ES-I3 (cell line): ENCODE measurements around the gene CRYBG3.
A peak's percentile ranks its signal among the peaks of the same experiment; 100 is the strongest.
"Not testable (repeated sequence)": the region's sequence is repeated elsewhere in the genome, so short reads cannot be mapped to it uniquely, and the experiment has no call there.

Experiments
- H3K36me3 ChIP-seq: 2 replicates; pipeline ENCODE4 v1.6.1; 2013; ENCODE audit warnings: mild to moderate bottlenecking, low read length, control low read depth, moderate library complexity; ENCODE audit not compliant: insufficient read depth
- H3K4me1 ChIP-seq: 2 replicates; pipeline ENCODE4 v1.6.1; 2013; ENCODE audit warnings: mild to moderate bottlenecking, control low read depth, low read length; ENCODE audit not compliant: insufficient read depth
- H3K9ac ChIP-seq: 2 replicates; pipeline ENCODE4 v1.6.1; 2013; ENCODE audit warnings: low read depth, mild to moderate bottlenecking, low read length, moderate library complexity
- H3K9me3 ChIP-seq: 2 replicates; pipeline ENCODE4 v1.6.1; 2013; ENCODE audit warnings: mild to moderate bottlenecking, low read length, moderate library complexity; ENCODE audit not compliant: control insufficient read depth, insufficient read depth

Gene CRYBG3

DNA sequence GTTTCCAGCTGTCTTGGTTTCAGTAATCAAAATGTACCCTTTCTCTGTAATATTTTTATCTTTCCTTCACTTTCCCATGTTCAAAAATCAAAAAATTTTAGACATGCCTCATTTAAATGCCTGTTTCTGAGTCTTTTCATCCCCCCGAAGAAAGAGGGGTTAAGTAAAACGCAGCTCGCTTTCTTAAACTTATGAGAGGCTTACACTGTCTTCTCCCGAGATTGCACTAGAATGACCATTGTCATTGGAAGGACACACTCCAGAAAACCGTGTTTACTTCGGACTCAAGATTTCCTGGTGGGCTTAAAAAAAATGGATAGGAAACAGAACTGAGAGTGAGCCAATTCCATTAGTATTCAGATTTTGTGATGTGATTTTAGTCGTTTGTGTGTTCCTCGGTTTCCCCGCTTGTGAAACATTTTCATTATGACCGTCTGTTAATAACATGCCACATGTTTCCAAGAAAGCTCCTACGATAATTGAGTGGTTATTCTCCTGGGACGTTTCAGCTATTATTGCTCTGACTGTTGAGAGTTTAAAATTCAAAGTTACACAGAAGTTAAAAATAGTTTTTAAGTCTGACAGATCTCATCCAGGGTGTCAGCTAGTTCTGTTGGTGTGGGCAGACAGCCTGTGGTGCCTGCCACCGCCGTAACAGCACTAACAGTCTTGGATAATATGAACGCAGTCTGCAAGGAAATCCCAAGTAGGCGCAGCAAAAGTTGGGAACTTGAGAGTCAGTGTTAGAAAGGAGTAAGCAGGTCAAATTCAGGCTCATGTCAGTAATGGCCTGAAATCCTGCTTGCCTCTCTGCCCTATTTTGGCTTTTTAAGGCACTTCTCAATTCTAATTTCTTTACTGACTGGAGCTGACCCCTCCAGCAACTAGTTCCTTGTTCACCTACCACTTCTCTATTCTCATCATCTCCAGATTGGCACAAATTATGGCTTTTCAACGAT, 1.5 kb downstream of the CRYBG3 start:
- Histone ChIP-seq H3K9ac (peak overlapping the region; percentile 93; the same call in 1 of the 2 replicates), H3K9me3 (no peaks in the 10 kb centered on the region), H3K36me3 (no peaks in the 10 kb centered on the region), H3K4me1 (0 out of 2 replicates have a peak, but pooled peaks cover 4% of the 10 kb centered on the region)

GRCh38 chr3:97825101-97825500, 3.3 kb downstream of the CRYBG3 start:
- H3K4me1 ChIP-seq, result 0 out of 2 replicates have a peak, but pooled peaks cover 4% of the 10 kb centered on the region
- H3K36me3 ChIP-seq, result no peaks in the 10 kb centered on the region
- H3K9ac ChIP-seq, result no peak overlapping the region
- H3K9me3 ChIP-seq, result no peaks in the 10 kb centered on the region

DNA sequence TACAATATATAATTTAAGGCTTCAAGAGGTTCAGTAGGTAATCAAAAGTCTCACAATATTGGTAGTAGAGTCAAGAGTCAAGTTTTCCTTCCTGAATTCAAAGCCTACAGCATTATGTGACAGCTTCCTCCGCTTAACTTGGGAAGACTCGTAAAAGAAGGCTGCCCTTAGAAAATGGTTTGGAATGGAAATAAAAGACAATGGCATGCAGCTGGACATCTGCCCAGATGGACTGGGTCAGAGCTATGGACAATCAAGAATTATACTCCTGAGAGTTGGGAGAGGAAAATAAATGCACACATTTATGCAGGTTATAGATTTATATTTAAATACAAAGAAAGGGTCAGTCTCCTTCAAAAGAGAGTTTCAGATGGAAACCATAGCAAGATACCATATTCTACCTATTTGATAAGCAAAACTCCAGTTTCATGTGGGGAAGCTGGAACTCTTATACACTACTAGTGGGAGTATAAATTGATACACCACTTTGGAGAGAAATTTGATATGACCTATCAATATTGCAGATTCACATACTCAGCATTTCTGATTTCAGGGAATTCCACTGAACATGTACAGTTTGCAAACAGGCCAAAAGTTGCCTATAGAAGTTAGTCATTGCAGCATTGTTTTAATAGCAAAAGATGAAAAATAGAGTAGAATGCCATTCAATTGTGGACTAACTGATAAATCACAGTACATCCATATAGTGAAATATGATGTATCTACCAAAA, 6.1 kb downstream of the CRYBG3 start:
- H3K4me1 ChIP-seq, result 0 out of 2 replicates have a peak, but pooled peaks cover 4% of the 10 kb centered on the region
- H3K9ac ChIP-seq, result no peak overlapping the region
- H3K36me3 ChIP-seq, result no peaks in the 10 kb centered on the region
- H3K9me3 ChIP-seq, result no peaks in the 10 kb centered on the region

DNA sequence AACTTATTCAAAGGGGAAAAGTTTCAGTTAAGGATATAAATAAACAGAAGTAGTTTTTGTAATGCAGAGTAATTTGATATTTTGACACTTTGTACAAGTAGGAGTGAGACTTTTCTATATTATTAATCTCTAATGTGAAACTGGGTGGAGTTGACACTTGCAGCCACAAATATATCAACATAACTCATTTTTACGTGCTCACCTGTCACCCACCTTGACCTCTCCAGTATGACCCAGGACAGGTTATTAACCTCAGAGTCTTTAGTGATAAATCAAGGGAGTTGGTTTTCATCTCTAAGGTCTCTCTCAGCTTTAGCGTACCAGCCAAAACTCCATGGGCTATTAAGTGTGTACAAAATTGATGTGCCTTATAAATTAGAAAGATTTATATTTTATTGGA, 7.4 kb downstream of the CRYBG3 start:
- no peak overlapping the region for H3K9ac ChIP-seq
- no peaks in the 10 kb centered on the region for H3K9me3 ChIP-seq

DNA sequence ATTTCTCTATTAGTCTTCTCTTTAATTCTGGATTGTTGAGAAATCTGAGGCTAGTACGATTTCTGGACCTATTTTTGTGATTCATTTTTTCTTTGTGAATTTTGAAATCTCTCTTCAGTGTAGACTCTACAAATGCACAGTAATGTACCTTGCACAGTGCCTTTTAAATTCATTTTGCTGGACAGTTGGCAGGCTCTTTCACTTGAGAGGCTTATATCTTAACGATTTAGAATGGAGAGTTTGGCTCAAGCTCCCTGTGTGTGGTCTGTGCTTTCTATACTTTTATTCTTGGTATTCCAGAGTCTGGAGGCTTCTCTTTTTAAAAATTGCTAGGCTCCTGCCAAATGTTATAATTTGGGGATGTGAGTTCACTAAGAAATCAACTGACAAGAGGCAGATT, 8.8 kb downstream of the CRYBG3 start:
- H3K9me3 ChIP-seq, result no peaks in the 10 kb centered on the region
- no peak overlapping the region for H3K9ac ChIP-seq
- H3K4me1 ChIP-seq, result no peaks in the 10 kb centered on the region
- no peaks in the 10 kb centered on the region for H3K36me3 ChIP-seq

More for the DNA sequence above, 7.4 kb downstream of the CRYBG3 start:
- no peaks in the 10 kb centered on the region for H3K36me3 ChIP-seq
- H3K4me1 ChIP-seq, result no peaks in the 10 kb centered on the region

DNA sequence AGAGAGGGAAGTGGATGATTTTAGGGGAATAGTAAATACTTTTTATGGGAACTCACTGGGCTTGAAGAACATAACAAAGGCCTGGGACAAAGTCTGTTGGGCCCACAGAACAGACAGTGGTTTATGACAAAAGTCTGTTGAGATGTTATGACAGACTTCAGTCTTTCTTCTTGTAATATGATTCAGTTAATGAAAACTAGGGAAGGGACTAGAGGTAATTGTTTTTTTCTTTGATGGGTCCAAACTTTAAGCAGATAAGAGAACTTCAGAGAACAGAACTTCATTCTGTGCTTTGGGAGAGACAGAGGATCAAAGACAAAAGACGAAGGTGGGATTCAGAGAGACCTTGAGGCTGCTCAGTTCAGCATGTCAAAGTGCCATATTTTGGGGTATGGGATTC, 9.3 kb downstream of the CRYBG3 start:
- no peaks in the 10 kb centered on the region for H3K4me1 ChIP-seq
- H3K36me3 ChIP-seq, result no peaks in the 10 kb centered on the region
- no peaks in the 10 kb centered on the region for H3K9me3 ChIP-seq
- no peak overlapping the region for H3K9ac ChIP-seq

GRCh38 chr3:97833184-97833583, 11.4 kb downstream of the CRYBG3 start:
- H3K9ac ChIP-seq, H3K4me1 ChIP-seq, H3K36me3 ChIP-seq: not testable (repeated sequence)

GRCh38 chr3:97835761-97836160, 13.9 kb downstream of the CRYBG3 start:
- H3K9me3 ChIP-seq, result no peaks in the 10 kb centered on the region
- H3K36me3 ChIP-seq, result 0 out of 2 replicates have a peak, but pooled peaks cover 3% of the 10 kb centered on the region
- H3K9ac ChIP-seq, result no peak overlapping the region
- no peaks in the 10 kb centered on the region for H3K4me1 ChIP-seq

More at GRCh38 chr3:97833184-97833583, 11.4 kb downstream of the CRYBG3 start:
- H3K9me3 ChIP-seq, result not testable (repeated sequence)

DNA sequence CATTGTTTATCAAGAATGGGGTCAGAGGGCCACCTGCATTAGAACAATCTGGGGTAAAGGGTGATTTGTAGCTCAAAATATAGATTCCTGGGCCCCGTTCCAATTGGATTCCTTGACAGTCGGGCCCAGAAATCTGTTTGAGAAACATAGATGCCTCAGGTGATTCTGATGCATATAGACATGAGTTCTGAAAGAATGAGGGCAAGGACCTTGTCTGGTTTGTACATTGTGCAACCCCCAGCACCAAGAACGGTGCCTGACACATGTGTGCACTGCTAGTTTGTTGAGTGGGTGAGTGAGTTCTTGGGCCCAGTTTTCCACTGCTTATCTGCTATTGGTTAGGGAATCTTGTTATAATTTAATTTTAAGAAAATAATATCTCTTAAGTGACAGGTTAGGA, 16.6 kb downstream of the CRYBG3 start:
- Histone ChIP-seq H3K9ac (no peak overlapping the region), H3K4me1 (no peaks in the 10 kb centered on the region), H3K36me3 (0 out of 2 replicates have a peak, but pooled peaks cover 3% of the 10 kb centered on the region), H3K9me3 (no peaks in the 10 kb centered on the region)

GRCh38 chr3:97839944-97840343, 18.1 kb downstream of the CRYBG3 start:
- H3K4me1 ChIP-seq, result no peaks in the 10 kb centered on the region
- no peaks in the 10 kb centered on the region for H3K9me3 ChIP-seq
- H3K36me3 ChIP-seq, result 0 out of 2 replicates have a peak, but pooled peaks cover 3% of the 10 kb centered on the region
- no peak overlapping the region for H3K9ac ChIP-seq

DNA sequence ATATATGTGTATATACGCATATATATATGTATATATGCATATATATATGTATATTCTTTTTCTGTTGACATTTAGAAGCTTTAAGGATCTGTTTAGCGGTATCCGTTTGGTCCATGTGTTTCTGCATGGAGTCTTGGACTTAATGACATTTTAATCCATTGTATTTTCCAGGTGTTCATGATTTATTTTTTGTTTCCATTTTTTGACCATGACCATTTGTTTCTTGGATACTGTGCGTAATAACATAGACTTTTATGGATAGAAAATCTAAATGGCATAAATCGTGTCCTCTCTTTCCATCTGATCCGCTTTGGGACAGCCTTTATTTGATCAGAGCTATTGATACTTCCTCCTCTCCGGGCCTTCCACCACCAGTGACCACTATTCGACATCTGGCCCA, 19.5 kb downstream of the CRYBG3 start:
- no peaks in the 10 kb centered on the region for H3K9me3 ChIP-seq
- H3K9ac ChIP-seq, result no peak overlapping the region
- H3K4me1 ChIP-seq, result no peaks in the 10 kb centered on the region
- 0 out of 2 replicates have a peak, but pooled peaks cover 3% of the 10 kb centered on the region for H3K36me3 ChIP-seq

GRCh38 chr3:97841956-97842355, 20.1 kb downstream of the CRYBG3 start:
- no peak overlapping the region for H3K9ac ChIP-seq
- 0 out of 2 replicates have a peak, but pooled peaks cover 3% of the 10 kb centered on the region for H3K36me3 ChIP-seq
- no peaks in the 10 kb centered on the region for H3K4me1 ChIP-seq
- no peaks in the 10 kb centered on the region for H3K9me3 ChIP-seq

DNA sequence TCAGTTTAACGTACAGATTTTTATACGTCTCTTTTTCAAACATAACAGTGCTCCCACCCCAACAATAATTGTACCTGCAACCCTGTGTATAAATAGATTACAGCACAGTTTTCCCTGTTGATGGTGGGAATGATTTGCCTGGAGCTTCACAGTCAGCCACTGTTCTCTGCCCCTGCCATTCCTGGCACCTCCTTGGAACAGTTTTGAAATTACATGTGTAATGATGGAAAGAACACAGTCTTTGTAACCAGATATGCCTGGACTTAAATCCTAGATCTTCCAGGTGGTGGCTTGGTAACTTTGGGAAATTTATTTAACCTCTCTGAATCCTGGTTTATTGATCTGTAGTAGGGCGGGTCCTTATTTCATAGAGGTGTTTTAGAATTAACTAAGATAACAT, 27.0 kb downstream of the CRYBG3 start:
- no peak overlapping the region for H3K9ac ChIP-seq
- H3K36me3 ChIP-seq, result no peaks in the 10 kb centered on the region
- H3K4me1 ChIP-seq, result no peaks in the 10 kb centered on the region
- H3K9me3 ChIP-seq, result no peaks in the 10 kb centered on the region

DNA sequence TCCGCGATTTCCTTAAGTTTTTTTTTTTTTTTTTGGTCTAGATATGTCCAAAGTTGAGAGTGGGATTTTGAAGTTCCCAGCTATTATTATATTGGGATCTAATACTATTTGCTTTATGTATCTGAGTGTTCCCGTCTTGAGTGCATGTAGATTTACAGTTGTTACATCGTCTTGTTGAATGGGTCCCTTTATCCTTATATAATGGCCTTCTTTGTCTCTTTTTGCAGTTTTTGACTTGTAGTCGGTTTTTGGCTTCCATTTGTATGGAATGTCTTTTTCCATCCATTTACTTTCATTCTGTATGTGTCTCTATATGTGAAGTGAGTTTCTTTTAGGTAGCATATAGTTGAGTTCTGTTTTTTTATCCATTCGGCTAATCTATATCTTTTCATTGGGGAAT, 35.6 kb downstream of the CRYBG3 start:
- H3K4me1 ChIP-seq, result no peaks in the 10 kb centered on the region; the same call in 1 of the 2 replicates
- no peaks in the 10 kb centered on the region for H3K36me3 ChIP-seq
- H3K9ac ChIP-seq, result no peak overlapping the region
- H3K9me3 ChIP-seq, result no peaks in the 10 kb centered on the region
